H7 (cell line): Measurements from ENCODE around the gene ARL4C. TPM values are rescaled to one million over a fixed set of nuclear protein-coding genes. Genes with fewer than 3 reads are reported as not detected.

Experiments used
- DNase-seq: peaks from one replicate; pipeline ENCODE4 v3.0.0; 2012
- H3K27me3 ChIP-seq: 2 replicates; pipeline ENCODE4 v1.6.0; 2011; ENCODE audit warnings: mild to moderate bottlenecking, low read length; ENCODE audit not compliant: control insufficient read depth, insufficient read depth
- H3K36me3 ChIP-seq: replicated peaks from 2 replicates; pipeline ENCODE4 v1.5.1; 2011; ENCODE audit warnings: low read length; ENCODE audit not compliant: control insufficient read depth, insufficient read depth
- H3K4me3 ChIP-seq: 2 replicates; pipeline ENCODE4 v1.5.1; 2011; ENCODE audit warnings: low read depth, mild to moderate bottlenecking, control low read depth, low read length, moderate library complexity; ENCODE audit not compliant: insufficient read depth
- total RNA-seq: library from RNA; depleted of rRNA; stranded (reverse); fragments of >200 nt; shearing (Covaris generic); gene quantifications from 2 replicates; pipeline ENCODE4 v1.2.3, GENCODE V29; 2014

ARL4C gene
- total RNA-seq, 1 experiment from 2014 or later = 3.6 TPM

GRCh38 chr2:234451852-234452625, 44.8 kb downstream of the ARL4C start:
- Histone ChIP-seq H3K4me3 (no peak overlapping the region), H3K36me3 (no peaks in the 10 kb centered on the region), H3K27me3 (peaks cover 3% of the 10 kb centered on the region; the same call in 1 of the 2 replicates)
- no peak for DNase-seq

GRCh38 chr2:234451242-234451641, 45.6 kb downstream of the ARL4C start:
- Histone ChIP-seq H3K4me3 (no peak overlapping the region), H3K36me3 (no peaks in the 10 kb centered on the region), H3K27me3 (peaks cover 3% of the 10 kb centered on the region)
- DNase-seq = no peak

- no peak for DNase-seq
- no peaks in the 10 kb centered on the region for H3K36me3 ChIP-seq
- H3K4me3 ChIP-seq = no peak overlapping the region
- peaks cover 3% of the 10 kb centered on the region for H3K27me3 ChIP-seq
Observed at GRCh38 chr2:234450431-234451124, 46.3 kb downstream of the ARL4C start.

GRCh38 chr2:234448506-234449184, 48.2 kb downstream of the ARL4C start:
- H3K27me3 ChIP-seq = peaks cover 3% of the 10 kb centered on the region
- H3K36me3 ChIP-seq = no peaks in the 10 kb centered on the region
- no peak overlapping the region for H3K4me3 ChIP-seq
- peak; percentile 50 for DNase-seq

GRCh38 chr2:234447963-234448362, 48.9 kb downstream of the ARL4C start:
- DNase-seq = no peak

GRCh38 chr2:234447189-234447588, 49.7 kb downstream of the ARL4C start:
- Histone ChIP-seq H3K4me3 (no peak overlapping the region), H3K36me3 (no peaks in the 10 kb centered on the region)
- no peak for DNase-seq

More at GRCh38 chr2:234447963-234448362, 48.9 kb downstream of the ARL4C start:
- no peak overlapping the region for H3K4me3 ChIP-seq
- peaks cover 3% of the 10 kb centered on the region for H3K27me3 ChIP-seq
- no peaks in the 10 kb centered on the region for H3K36me3 ChIP-seq

GRCh38 chr2:234446404-234447076, 50.3 kb downstream of the ARL4C start:
- DNase-seq = no peak
- Histone ChIP-seq H3K27me3 (peaks cover 3% of the 10 kb centered on the region), H3K4me3 (no peak overlapping the region), H3K36me3 (no peaks in the 10 kb centered on the region)

More at GRCh38 chr2:234447189-234447588, 49.7 kb downstream of the ARL4C start:
- peaks cover 3% of the 10 kb centered on the region for H3K27me3 ChIP-seq

GRCh38 chr2:234444893-234445292, 52.0 kb downstream of the ARL4C start:
- peaks cover 3% of the 10 kb centered on the region for H3K27me3 ChIP-seq
- no peak for DNase-seq

GRCh38 chr2:234444242-234444730, 52.6 kb downstream of the ARL4C start:
- Histone ChIP-seq H3K36me3 (no peaks in the 10 kb centered on the region), H3K4me3 (no peak overlapping the region), H3K27me3 (peaks cover 3% of the 10 kb centered on the region)
- no peak for DNase-seq

More at GRCh38 chr2:234444893-234445292, 52.0 kb downstream of the ARL4C start:
- H3K4me3 ChIP-seq = no peak overlapping the region
- no peaks in the 10 kb centered on the region for H3K36me3 ChIP-seq
